Fibroblast of mammary gland (primary cell): ENCODE results near the gene ABCC4.

Experiments
- DNase-seq: peaks from one replicate; pipeline ENCODE4 v3.0.0-alpha.2; 2010; ENCODE audit warnings: low read depth
- H3K4me3 ChIP-seq: 2 replicates; pipeline ENCODE4 v1.5.1; 2011; ENCODE audit warnings: low read depth, mild to moderate bottlenecking, low read length, moderate library complexity; ENCODE audit not compliant: control insufficient read depth
- CTCF ChIP-seq: conservative IDR thresholded peaks from 2 replicates; pipeline ENCODE4 v1.5.1; 2011; ENCODE audit warnings: low read depth, low read length, inconsistent platforms; ENCODE audit not compliant: control insufficient read depth, insufficient read depth

Gene ABCC4

GRCh38 chr13:95098916-95099315 lies 202.3 kb downstream of the ABCC4 start:
- H3K4me3 ChIP-seq: no peak overlapping the region
- no peak for TF ChIP-seq CTCF
- no peak for DNase-seq

- DNase-seq: no peak
- TF ChIP-seq CTCF: no peak
- H3K4me3 ChIP-seq: no peak overlapping the region
Measured at GRCh38 chr13:95091755-95092154, 209.5 kb downstream of the ABCC4 start.

GRCh38 chr13:95087746-95088305 lies 213.4 kb downstream of the ABCC4 start:
- peak; percentile 27 for DNase-seq
- TF ChIP-seq CTCF: no peak
- H3K4me3 ChIP-seq: no peak overlapping the region

GRCh38 chr13:95086761-95087160 lies 214.5 kb downstream of the ABCC4 start:
- H3K4me3 ChIP-seq: no peak overlapping the region
- DNase-seq: no peak

GRCh38 chr13:95083758-95084157 lies 217.5 kb downstream of the ABCC4 start:
- peak; percentile 92 for DNase-seq
- no peak for TF ChIP-seq CTCF
- no peak overlapping the region for H3K4me3 ChIP-seq

More at GRCh38 chr13:95086761-95087160, 214.5 kb downstream of the ABCC4 start:
- TF ChIP-seq CTCF: no peak

- no peak for TF ChIP-seq CTCF
- DNase-seq: no peak
- H3K4me3 ChIP-seq: no peak overlapping the region
Measured at GRCh38 chr13:95083066-95083465, 218.2 kb downstream of the ABCC4 start.

GRCh38 chr13:95075506-95075905 lies 225.7 kb downstream of the ABCC4 start:
- no peak for DNase-seq
- no peak overlapping the region for H3K4me3 ChIP-seq
- no peak for TF ChIP-seq CTCF
